K562 (cell line): ENCODE data around the gene C1GALT1C1L. TPM values are rescaled to one million over a fixed set of nuclear protein-coding genes. Genes with fewer than 3 reads are reported as not detected.

Source experiments
- ATAC-seq: fragments of 200-7000 bp; cut with Tn5 transposase; 3 replicates; pipeline ENCODE4 v1.9.1; 2020; ENCODE audit warnings: moderate library complexity
- BruUV-seq: library from RNA; stranded (reverse); fragments of 400-500 nt; replicated peaks from 2 replicates; lab custom pipeline; 2021; lab: Mats Ljungman, UMichigan
- CTCF ChIA-PET: fragments of 300-600 bp; formaldehyde crosslinking; extraction: SDS; loops from one replicate; lab custom pipeline; 2021; ENCODE audit warnings: low intra/inter-chr PET ratio; lab: Yijun Ruan, JAX
- POLR2A ChIA-PET: fragments of 300-600, 350-650 bp; sonication (Branson Sonifier 250); formaldehyde crosslinking; extraction: SDS; loops from one replicate; lab custom pipeline; 2021; ENCODE audit warnings: antibody characterized with exemption, inconsistent platforms; lab: Yijun Ruan, JAX
- DNase-seq, 4 experiments: peaks; one replicate each; pipeline versions ENCODE4 v3.0.0 to v3.0.0-alpha.2; 2011 to 2018; ENCODE audit warnings: low spot score in 3 of 4, mixed read lengths in 3 of 4; ENCODE audit errors: extremely low read depth in 1 of 4
- FAIRE-seq: peaks from 2 replicates; lab custom pipeline; 2011; peaks lifted over from hg19 to GRCh38; lab: Jason Lieb, UNC
- H2AFZ ChIP-seq: 2 replicates; pipeline ENCODE4 v1.6.0; 2011; ENCODE audit warnings: low read depth, low read length, control low read depth, inconsistent platforms
- H3K27ac ChIP-seq: fragments of 200-600 bp; 3 replicates; pipeline ENCODE4 v1.8.0; 2011; ENCODE audit warnings: low read depth, mild to moderate bottlenecking, control low read depth, inconsistent platforms, low read length, moderate library complexity, mixed read lengths; ENCODE audit errors: extremely low read depth
- H3K27me3 ChIP-seq, 2 experiments: fragments of 300-600 bp in 1 of 2; 2 replicates in 1 of 2; 3 replicates in 1 of 2; pipeline versions ENCODE4 v1.6.0 to v1.8.0; 2011; ENCODE audit warnings: inconsistent platforms in 2 of 2, low read length in 2 of 2, mild to moderate bottlenecking in 1 of 2, mixed read lengths in 1 of 2, moderate library complexity in 1 of 2; ENCODE audit not compliant: control insufficient read depth in 2 of 2, insufficient read depth in 2 of 2
- H3K36me3 ChIP-seq: fragments of 300-600 bp; 3 replicates; pipeline ENCODE4 v1.8.0; 2011; ENCODE audit warnings: mild to moderate bottlenecking, low read length, inconsistent platforms; ENCODE audit not compliant: control insufficient read depth, insufficient read depth
- H3K4me1 ChIP-seq, 2 experiments: fragments of 200-600 bp in 1 of 2; replicated peaks in 1 of 2; 2 replicates in 1 of 2; 3 replicates in 1 of 2; pipeline versions ENCODE4 v1.5.1 to v1.8.0; 2011; ENCODE audit warnings: inconsistent platforms in 2 of 2, low read length in 2 of 2, mild to moderate bottlenecking in 1 of 2, mixed read lengths in 1 of 2, moderate library complexity in 1 of 2; ENCODE audit not compliant: control insufficient read depth in 2 of 2, insufficient read depth in 2 of 2
- H3K4me2 ChIP-seq: 2 replicates; pipeline ENCODE4 v1.6.1; 2011; ENCODE audit warnings: low read length, control low read depth, inconsistent platforms, mixed read lengths; ENCODE audit not compliant: insufficient read depth
- H3K4me3 ChIP-seq: fragments of 200-600 bp; sonication (generic), shearing (Covaris generic); 2 replicates; pipeline ENCODE4 v1.5.1; 2016; ENCODE audit warnings: control low read depth, inconsistent platforms
- H3K79me2 ChIP-seq: fragments of 200-600 bp; 3 replicates; pipeline ENCODE4 v1.8.0; 2011; ENCODE audit warnings: low read length, inconsistent platforms; ENCODE audit not compliant: control insufficient read depth, insufficient read depth
- H3K9ac ChIP-seq, 2 experiments: 2 replicates each; pipeline versions ENCODE4 v1.6.0 to v1.6.1; 2011; ENCODE audit warnings: low read depth in 2 of 2, low read length in 2 of 2, control low read depth in 1 of 2, inconsistent platforms in 1 of 2, mild to moderate bottlenecking in 1 of 2, mixed read lengths in 1 of 2; ENCODE audit not compliant: insufficient read depth in 1 of 2
- H3K9me1 ChIP-seq: one replicate; pipeline ENCODE4 v1.6.0; 2011; ENCODE audit warnings: inconsistent platforms, mild to moderate bottlenecking, low read length, moderate library complexity; ENCODE audit not compliant: control insufficient read depth, insufficient read depth
- H3K9me3 ChIP-seq: replicated peaks from 2 replicates; pipeline ENCODE4 v1.5.1; 2011; ENCODE audit warnings: low read depth, low read length, inconsistent platforms; ENCODE audit not compliant: control insufficient read depth, insufficient read depth
- H4K20me1 ChIP-seq: replicated peaks from 2 replicates; pipeline ENCODE4 v1.6.1; 2011; ENCODE audit warnings: low read length, inconsistent platforms, mixed read lengths; ENCODE audit not compliant: control insufficient read depth, insufficient read depth
- RBM22 ChIP-seq: fragments of 200-400 bp; formaldehyde crosslinking; IDR thresholded peaks from 2 replicates; pipeline ENCODE4 v1.6.1; 2018; ENCODE audit warnings: low read length, low read depth; ENCODE audit not compliant: poor library complexity, severe bottlenecking
- SIN3A ChIP-seq, 2 experiments: fragments of 150-350 bp in 1 of 2; IDR thresholded peaks; 2 replicates each; pipeline ENCODE4 v1.6.1; 2011 to 2016; ENCODE audit warnings: borderline replicate concordance in 2 of 2, low read depth in 2 of 2, low read length in 2 of 2, mild to moderate bottlenecking in 2 of 2, moderate library complexity in 2 of 2; ENCODE audit not compliant: control insufficient read depth in 1 of 2
- UBTF ChIP-seq, 2 experiments: IDR thresholded peaks; 2 replicates each; pipeline ENCODE4 v1.6.1; 2012; ENCODE audit warnings: improper control_type of control experiment in 2 of 2, low read depth in 2 of 2, low read length in 2 of 2, borderline replicate concordance in 1 of 2
- ZFPM2 ChIP-seq: fragments of 250-450 bp; sonication (Bioruptor Pico); IDR thresholded peaks from 2 replicates; pipeline ENCODE4 v1.5.1; 2022; ENCODE audit warnings: mild to moderate bottlenecking
- ZNF143 ChIP-seq: sonication (generic); formaldehyde crosslinking; IDR thresholded peaks from 2 replicates; pipeline ENCODE4 v1.9.0; 2022; ENCODE audit warnings: mild to moderate bottlenecking, missing genetic modification reagents
- ZNF431 ChIP-seq: sonication (generic); formaldehyde crosslinking; IDR thresholded peaks from 2 replicates; pipeline ENCODE4 v1.8.0; 2022; ENCODE audit warnings: mild to moderate bottlenecking, missing genetic modification reagents
- WGBS: fragments of 100-300 bp; shearing (Covaris generic); methylation state at CpG from one replicate; pipeline ENCODE4 v1.1.6; 2016; ENCODE audit warnings: low coverage, mixed read lengths; ENCODE audit not compliant: insufficient coverage; ENCODE audit errors: missing lambda C conversion rate; 5-methylcytosine and 5-hydroxymethylcytosine counted together
- in situ Hi-C: fragments of 300-500 bp; cut with MboI; formaldehyde crosslinking; loops from 4 replicates; pipeline ENCODE4 v1.15.0; 2018; ENCODE audit warnings: inconsistent platforms, mixed read lengths
- intact Hi-C: fragments of 100-400 bp; cut with micrococcal nuclease; formaldehyde crosslinking; loops from 2 replicates; pipeline ENCODE4 v1.14.2; 2022
- polyA plus RNA-seq, 8 experiments: library from polyadenylated mRNA; depleted of rRNA in 4 of 8; stranded (reverse) in 5 of 8; unstranded in 3 of 8; fragments of >200 nt; fragmentation: Nextera tagmentation in 2 of 8; fragmentation: Illumina TruSeq in 1 of 8; extraction: Ambion mirVana in 2 of 8; extraction: Trizol in 1 of 8; gene quantifications; 2 replicates each; pipeline versions ENCODE4 v1.2.1 to v1.2.3, GENCODE V29; 2011 to 2014; ENCODE audit warnings: inconsistent platforms in 1 of 8, missing spikeins in 1 of 8
- total RNA-seq, 7 experiments: library from RNA; depleted of rRNA in 6 of 7; stranded (reverse); fragments of >200 nt in 6 of 7; fragmentation: Illumina TruSeq in 2 of 7; extraction: Trizol in 2 of 7; gene quantifications; 2 replicates each; pipeline versions ENCODE4 v1.2.1 to v1.2.3, GENCODE V29; 2011 to 2021; ENCODE audit warnings: low replicate concordance in 1 of 7
- TF ChIP-seq, protein P1 (sequence below): fragments of 450-650 bp; IDR thresholded peaks from 2 replicates; pipeline ENCODE4 v1.6.1; 2018; ENCODE audit not compliant: partially characterized antibody
- TF ChIP-seq, protein P2 (sequence below): sonication (generic); formaldehyde crosslinking; IDR thresholded peaks from 2 replicates; pipeline ENCODE4 v1.8.0; 2022; ENCODE audit warnings: missing genetic modification reagents, mild to moderate bottlenecking, borderline replicate concordance

The C1GALT1C1L gene
- total and polyA plus RNA-seq, 9 of the 15 experiments (the other 6 are each of a cell fraction or from before 2014, with no cell fraction given) = 1.0 to 4.4 (median 1.9) TPM

GRCh38 chr2:43643680-43644079, 32.5 kb downstream of the C1GALT1C1L start:
- FAIRE-seq = no peak
- H3K27me3 ChIP-seq = no peaks in the 10 kb centered on the region
- H3K4me3 ChIP-seq = no peak overlapping the region
- H3K4me1 ChIP-seq = no peaks in the 10 kb centered on the region
- CTCF ChIA-PET = no interaction called here
- no peak overlapping the region for H2AFZ ChIP-seq
- H3K36me3 ChIP-seq = no peaks in the 10 kb centered on the region
- intact Hi-C loops = no loop called here
- DNase-seq = no peak
- ATAC-seq = no peak
- no peak overlapping the region for H3K9ac ChIP-seq
- in situ Hi-C loops = no loop called here
- H3K9me3 ChIP-seq = no peaks in the 10 kb centered on the region
- WGBS = 82% methylated on average over 1 of the region's 1 CpG
- no peaks in the 10 kb centered on the region for H3K79me2 ChIP-seq
- TF ChIP-seq ZNF143 (CRISPR knock-in tag) (no peak), UBTF (IDR thresholded peaks at IDR 0.05; ENCODE audit: borderline replicate concordance in 1 of 2, low read depth in 2 of 2, low read length in 2 of 2) (no peak), ZFPM2 (CRISPR knock-in tag) (no peak), RBM22 (no peak), SIN3A (IDR thresholded peaks at IDR 0.05; ENCODE audit: borderline replicate concordance in 2 of 2, control insufficient read depth in 1 of 2, low read depth in 2 of 2, low read length in 2 of 2) (no peak), ZNF431 (CRISPR knock-in tag) (no peak)
- TF ChIP-seq, protein P1, sequence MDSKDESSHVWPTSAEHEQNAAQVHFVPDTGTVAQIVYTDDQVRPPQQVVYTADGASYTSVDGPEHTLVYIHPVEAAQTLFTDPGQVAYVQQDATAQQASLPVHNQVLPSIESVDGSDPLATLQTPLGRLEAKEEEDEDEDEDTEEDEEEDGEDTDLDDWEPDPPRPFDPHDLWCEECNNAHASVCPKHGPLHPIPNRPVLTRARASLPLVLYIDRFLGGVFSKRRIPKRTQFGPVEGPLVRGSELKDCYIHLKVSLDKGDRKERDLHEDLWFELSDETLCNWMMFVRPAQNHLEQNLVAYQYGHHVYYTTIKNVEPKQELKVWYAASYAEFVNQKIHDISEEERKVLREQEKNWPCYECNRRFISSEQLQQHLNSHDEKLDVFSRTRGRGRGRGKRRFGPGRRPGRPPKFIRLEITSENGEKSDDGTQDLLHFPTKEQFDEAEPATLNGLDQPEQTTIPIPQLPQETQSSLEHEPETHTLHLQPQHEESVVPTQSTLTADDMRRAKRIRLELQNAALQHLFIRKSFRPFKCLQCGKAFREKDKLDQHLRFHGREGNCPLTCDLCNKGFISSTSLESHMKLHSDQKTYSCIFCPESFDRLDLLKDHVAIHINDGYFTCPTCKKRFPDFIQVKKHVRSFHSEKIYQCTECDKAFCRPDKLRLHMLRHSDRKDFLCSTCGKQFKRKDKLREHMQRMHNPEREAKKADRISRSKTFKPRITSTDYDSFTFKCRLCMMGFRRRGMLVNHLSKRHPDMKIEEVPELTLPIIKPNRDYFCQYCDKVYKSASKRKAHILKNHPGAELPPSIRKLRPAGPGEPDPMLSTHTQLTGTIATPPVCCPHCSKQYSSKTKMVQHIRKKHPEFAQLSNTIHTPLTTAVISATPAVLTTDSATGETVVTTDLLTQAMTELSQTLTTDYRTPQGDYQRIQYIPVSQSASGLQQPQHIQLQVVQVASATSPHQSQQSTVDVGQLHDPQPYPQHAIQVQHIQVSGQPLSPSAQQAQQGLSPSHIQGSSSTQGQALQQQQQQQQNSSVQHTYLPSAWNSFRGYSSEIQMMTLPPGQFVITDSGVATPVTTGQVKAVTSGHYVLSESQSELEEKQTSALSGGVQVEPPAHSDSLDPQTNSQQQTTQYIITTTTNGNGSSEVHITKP = peak; percentile 22
- TF ChIP-seq, protein P2, sequence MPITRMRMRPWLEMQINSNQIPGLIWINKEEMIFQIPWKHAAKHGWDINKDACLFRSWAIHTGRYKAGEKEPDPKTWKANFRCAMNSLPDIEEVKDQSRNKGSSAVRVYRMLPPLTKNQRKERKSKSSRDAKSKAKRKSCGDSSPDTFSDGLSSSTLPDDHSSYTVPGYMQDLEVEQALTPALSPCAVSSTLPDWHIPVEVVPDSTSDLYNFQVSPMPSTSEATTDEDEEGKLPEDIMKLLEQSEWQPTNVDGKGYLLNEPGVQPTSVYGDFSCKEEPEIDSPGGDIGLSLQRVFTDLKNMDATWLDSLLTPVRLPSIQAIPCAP (CRISPR knock-in tag) = no peak
- TF ChIP-seq, all 486 proteins: peak for 1
- H3K9me1 ChIP-seq = no peaks in the 10 kb centered on the region
- no peak overlapping the region for H3K4me2 ChIP-seq
- H3K27ac ChIP-seq = no peak overlapping the region
- POLR2A ChIA-PET = interaction anchor here (1.2 kb wide), 1 partner anchor 9 kb away, joined by 3 read pairs; no protein-coding TSS in a partner anchor
- no TSS peak for BruUV-seq
- no peaks in the 10 kb centered on the region for H4K20me1 ChIP-seq
